Stimulated activated CD4-positive, alpha-beta T cell treated with anti-CD3 and anti-CD28 coated beads, Interleukin-15, amount 100 ng/mL, for 1 hour (primary cell): ENCODE measurements around the gene FARS2.
"Not testable (repeated sequence)": the region's sequence is repeated elsewhere in the genome, so short reads cannot be mapped to it uniquely, and the experiment has no call there.

ENCODE experiments used
- DNase-seq, 2 donors: peaks; one replicate each; pipeline ENCODE4 v3.0.0-alpha.2; 2020; ENCODE audit warnings: low read depth in 1 of 2, low spot score in 1 of 2

The FARS2 gene

GRCh38 chr6:5622276-5623005 lies 361.1 kb downstream of the FARS2 start:
- no peak for DNase-seq

- DNase-seq: no peak
Observed at GRCh38 chr6:5623769-5624168, 362.5 kb downstream of the FARS2 start.

DNA sequence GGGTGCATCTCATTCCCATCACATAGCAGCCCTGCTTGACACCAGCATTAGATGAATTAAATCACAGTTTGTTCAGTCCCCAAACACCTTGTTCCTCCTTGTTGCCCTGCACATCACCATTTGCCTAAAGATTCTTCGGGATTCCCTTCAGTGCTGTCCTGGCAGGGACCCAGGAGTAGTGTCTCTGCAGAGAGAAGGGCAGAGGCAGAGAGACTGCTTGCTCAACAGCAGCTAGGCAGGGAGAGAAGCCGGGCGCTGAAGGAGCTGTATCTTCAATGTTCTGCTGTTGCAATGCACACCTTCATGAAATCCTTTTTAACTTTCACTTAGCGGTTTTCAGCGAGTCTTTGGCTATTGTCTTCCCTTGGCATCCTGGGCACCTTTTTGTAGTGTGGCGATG lies 362.9 kb downstream of the FARS2 start:
- DNase-seq: no peak

DNA sequence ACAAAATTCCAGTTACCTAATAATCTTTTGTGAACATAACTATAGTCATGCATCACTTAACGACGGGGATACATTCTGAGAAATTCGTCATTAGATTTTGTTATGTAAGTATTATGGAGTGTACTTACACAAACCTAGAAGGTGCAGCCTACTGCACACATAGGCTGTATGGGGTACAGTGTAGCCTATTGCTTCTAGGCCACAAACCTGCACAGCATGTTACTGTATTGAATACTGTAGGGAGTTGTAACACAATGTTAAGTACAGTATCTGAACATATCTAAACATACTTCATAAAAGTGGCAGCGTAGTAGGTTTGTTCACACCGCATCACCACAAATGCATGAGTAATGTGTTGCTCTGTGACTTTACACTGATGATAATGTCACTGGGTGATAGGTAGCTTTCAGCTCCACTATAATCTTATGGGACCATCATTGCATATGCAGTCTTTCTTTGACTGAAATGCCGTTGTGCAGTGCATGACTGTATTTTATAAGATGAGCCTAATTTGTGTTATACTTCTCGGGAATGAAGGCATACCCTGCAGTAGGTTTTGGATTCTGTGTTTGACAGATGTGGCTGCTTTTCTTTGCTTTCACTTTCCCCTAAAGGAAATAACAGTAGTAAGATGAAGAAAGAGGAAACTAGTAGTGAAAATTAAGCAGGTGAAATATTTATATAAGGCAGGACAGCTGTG lies 365.6 kb downstream of the FARS2 start:
- DNase-seq: no peak

GRCh38 chr6:5630636-5631035 lies 369.3 kb downstream of the FARS2 start:
- DNase-seq: no peak

GRCh38 chr6:5632348-5632935 lies 371.1 kb downstream of the FARS2 start:
- no peak for DNase-seq

DNA sequence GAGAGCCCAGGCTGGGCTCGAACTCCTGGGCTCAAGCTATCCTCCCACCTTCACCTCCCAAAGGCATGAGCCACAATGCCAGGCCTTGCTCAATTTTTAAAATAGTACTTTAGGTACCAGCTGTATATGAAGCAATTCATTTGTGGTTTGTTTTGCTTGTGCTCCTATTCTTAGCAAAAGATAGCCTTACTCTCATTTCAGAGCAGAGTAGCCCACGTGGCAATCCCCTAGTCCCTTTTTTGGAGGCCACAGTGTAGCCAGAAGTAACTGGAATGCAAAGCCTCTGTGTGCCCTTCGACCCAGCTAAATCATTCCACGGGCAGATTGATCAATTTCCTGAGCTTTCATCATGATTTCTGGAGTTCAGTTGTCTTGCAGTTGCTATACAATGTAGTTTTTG lies 373.2 kb downstream of the FARS2 start:
- no peak for DNase-seq

GRCh38 chr6:5636210-5637030 lies 375.1 kb downstream of the FARS2 start:
- DNase-seq: no peak

- no peak for DNase-seq
Observed at GRCh38 chr6:5637714-5638113, 376.4 kb downstream of the FARS2 start.

- no peak for DNase-seq
Observed at GRCh38 chr6:5638666-5639065, 377.4 kb downstream of the FARS2 start.

DNA sequence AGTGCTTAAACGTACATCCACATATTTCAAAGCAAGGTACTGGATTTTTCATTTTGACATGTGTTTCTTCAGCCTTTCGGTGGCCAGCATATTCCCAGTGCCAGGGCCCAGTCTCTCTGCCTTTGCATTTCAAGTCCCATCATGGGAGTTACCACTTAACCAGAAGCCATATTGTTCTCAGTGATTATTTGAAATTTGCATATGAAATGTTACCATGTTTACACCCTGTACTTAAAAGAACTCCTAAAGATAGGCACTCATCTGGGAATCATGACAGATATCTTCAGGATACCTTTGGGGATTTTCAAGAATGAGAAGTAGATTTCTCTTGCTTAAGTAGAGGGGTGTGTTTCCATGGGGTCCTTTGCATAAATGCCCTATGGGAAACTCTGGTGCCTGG lies 377.9 kb downstream of the FARS2 start:
- DNase-seq: no peak

DNA sequence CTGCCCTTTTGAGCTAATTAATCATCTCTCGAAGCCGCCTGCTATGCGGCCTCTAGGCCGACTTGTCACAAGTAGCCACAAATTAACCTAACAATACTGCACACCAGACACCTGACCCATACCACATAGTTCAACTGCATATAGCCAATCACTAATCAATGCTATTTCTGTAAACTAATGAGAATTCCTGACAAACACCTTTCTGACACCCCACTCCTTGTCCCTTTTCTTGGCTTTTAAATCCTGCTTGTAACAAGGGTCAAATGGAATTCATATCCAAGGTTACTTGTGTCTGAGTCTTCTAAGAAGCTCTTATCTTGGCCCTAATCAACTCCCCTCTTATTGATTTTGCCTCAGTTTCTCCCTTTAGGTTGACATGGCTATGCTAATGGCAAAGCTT lies 379.3 kb downstream of the FARS2 start:
- no peak for DNase-seq

- DNase-seq: no peak
Observed at GRCh38 chr6:5644523-5645185, 383.3 kb downstream of the FARS2 start.

DNA sequence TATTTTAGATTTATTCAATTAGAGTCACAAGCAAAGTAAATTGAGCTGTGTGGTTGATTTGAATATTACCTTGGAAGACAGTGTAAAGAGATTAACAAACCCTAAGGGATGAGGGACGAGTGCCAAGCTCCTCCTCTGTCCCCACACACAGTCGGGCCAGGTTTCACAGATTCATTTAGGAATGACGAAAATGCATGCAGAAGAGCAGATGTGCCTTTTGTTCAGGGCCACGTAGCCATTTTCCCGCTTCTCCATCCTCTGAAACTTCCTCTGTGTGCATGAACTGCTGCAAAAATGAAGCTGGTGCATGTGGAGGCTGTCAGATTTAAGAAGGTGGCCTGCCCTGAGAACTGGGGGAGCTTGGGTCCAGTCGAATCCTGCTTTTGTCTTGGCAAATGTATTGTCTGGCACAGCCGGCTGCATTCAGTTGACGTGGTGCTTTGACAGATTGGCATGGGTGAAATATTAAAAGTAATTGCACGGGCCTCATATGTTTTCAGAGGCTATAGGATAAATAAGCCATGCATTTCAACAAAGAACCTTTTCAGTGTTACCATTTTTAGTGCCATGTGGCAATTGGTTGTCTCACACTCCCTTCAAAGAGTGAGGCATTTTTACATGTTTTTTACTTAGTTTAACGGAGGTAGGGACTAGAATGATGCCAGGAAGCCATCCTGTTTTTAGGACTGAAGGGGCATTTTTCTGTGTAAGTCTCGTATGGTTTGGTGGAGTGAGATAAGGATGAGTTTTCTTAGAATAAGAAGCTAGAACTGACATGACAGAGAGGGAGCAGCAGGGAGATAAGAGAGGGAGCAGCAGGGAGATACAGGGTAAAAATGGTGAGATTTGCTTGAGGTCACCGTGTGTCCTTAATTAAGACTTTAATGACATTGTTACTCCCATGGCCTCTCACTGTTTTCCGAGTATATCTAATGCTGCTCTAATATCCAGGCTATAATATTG lies 384.3 kb downstream of the FARS2 start:
- DNase-seq: no peak

DNA sequence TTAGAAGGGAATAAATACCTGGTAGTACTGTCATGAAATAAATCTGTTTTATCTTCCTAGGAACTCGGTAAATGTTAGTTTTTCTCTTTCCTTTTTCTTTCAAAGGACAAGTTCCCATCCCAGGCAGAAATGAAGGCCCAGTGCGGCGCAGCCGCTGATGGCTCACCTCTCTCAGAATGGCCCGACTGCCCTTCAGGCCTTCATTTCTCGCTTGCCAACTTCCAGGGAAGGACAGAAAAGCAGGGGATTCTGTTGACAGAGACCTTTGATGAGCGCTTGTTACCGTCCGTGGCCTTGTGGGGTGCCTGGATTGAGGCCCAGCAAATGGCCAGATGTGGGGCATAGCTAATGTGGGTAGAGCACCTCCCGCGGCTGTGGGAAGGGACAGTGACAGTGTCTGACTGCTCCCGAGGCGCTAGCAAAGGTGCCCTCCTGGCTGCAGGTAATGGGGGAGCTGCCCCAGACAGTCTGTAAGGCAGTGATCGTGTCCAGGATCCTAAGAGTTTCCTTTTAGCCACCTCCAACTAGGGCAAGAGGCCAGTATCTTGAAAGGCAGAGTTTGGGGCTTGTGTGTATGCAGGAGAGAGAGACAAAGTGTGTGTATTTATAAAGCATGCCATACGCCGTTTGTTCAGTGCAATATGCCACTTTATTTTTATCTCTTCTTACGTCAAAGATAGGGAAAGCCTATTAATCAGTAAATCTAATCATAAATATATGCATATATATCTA lies 391.3 kb downstream of the FARS2 start:
- DNase-seq: no peak

DNA sequence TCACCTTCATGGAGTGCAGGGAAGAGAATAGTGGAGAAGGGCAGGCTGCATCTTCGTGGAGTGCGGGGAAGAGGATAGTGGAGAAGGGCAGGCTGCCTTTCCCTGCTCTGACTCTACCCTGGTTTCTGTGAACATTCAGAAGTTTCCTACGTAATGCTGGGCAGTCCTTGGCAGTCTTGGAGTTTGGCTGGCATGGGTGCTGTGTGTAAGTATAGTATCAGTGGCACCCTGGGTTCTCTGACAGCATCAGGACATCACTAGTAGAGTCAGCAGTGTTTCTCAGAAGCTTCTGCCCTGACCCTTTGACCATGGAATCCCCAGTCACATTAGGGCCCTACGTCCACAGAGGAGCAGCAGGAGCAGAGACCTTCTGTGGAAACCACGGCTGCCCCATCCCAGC lies 392.5 kb downstream of the FARS2 start:
- no peak for DNase-seq

GRCh38 chr6:5656226-5656625 lies 394.9 kb downstream of the FARS2 start:
- DNase-seq: no peak

DNA sequence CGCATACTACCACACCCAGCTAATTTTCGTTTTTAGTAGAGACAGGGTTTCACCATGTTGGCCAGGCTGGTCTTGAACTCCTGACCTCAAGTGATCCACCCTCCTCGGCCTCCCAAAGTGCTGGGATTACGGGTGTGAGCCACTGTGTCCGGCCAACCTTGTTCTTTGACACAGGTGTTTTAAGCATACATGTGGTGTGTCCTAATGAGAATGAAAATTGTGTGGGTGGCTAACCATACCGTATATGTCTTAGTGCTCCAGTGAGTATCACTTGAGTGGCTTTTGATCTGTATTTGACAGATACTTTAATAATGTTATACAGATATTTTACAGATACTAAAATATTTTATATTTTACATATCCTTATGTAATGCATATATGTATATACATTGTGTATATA lies 395.4 kb downstream of the FARS2 start:
- DNase-seq: not testable (repeated sequence)

DNA sequence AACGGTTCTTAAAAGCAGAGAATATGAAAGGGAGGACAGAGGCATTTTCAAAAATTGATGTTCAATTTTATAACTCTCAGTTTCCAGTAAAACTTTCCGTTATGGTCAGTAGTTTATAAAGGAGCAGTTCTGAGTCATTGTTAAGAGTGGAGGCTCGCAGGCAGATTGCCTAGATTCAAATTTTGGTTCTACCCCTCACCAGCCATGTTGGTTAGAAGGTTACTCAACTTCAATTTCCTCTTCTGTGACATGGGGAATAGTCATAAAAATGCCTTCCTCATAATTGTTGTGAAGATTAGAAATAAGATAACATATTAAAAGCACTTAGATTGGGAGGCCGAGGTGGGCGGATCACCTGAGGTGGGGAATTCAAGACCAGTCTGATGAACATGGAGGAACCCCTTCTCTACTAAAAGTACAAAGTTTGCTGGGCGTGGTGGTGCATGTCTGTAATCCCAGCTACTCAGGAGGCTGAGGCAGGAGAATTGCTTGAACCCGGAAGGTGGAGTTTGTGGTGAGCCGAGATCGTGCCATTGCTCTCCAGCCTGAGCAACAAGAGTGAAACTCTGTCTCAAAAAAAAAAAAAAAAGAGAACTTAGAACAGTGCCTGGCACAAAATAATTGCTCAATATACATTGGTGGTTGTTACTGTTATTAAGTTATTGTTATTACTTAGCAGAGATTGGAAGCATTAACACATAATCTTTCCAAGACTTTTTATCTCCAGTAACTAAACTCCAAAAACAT lies 396.5 kb downstream of the FARS2 start:
- DNase-seq: no peak
